Calu3 (cell line): ENCODE data around the gene KIF3B. TPM values are rescaled to one million over a fixed set of nuclear protein-coding genes. Genes with fewer than 3 reads are reported as not detected.

Source experiments
- BruUV-seq: library from RNA; stranded (reverse); fragments of 400-500 nt; replicated peaks from 2 replicates; lab custom pipeline; 2021; lab: Mats Ljungman, UMichigan
- CTCF ChIA-PET: fragments of 300-600 bp; sonication (Branson Sonifier 250); formaldehyde crosslinking; loops from one replicate; lab custom pipeline; 2022; ENCODE audit warnings: antibody characterized with exemption; lab: Charles Lee
- DNase-seq: peaks from one replicate; pipeline ENCODE4 v3.0.0; 2022
- H3K27ac Mint-ChIP-seq: one replicate; pipeline ENCODE4 v1.8.0; 2022; ENCODE audit warnings: mixed read lengths; ENCODE audit not compliant: unreplicated experiment
- H3K27me3 Mint-ChIP-seq: one replicate; pipeline ENCODE4 v1.8.0; 2022; ENCODE audit warnings: mixed read lengths; ENCODE audit not compliant: unreplicated experiment
- H3K36me3 Mint-ChIP-seq: one replicate; pipeline ENCODE4 v1.8.0; 2022; ENCODE audit warnings: mild to moderate bottlenecking, moderate library complexity, mixed read lengths; ENCODE audit not compliant: insufficient read depth, unreplicated experiment
- H3K4me1 Mint-ChIP-seq: one replicate; pipeline ENCODE4 v1.8.0; 2022; ENCODE audit warnings: mild to moderate bottlenecking, low read depth, mixed read lengths; ENCODE audit not compliant: unreplicated experiment
- H3K4me3 Mint-ChIP-seq: one replicate; pipeline ENCODE4 v1.8.0; 2022; ENCODE audit warnings: mild to moderate bottlenecking, low read depth, moderate library complexity, mixed read lengths; ENCODE audit not compliant: unreplicated experiment
- H3K9me3 Mint-ChIP-seq: one replicate; pipeline ENCODE4 v1.8.0; 2022; ENCODE audit warnings: low read depth, mixed read lengths; ENCODE audit not compliant: unreplicated experiment
- CTCF ChIP-seq: fragments of 200-600 bp; IDR thresholded peaks from one replicate; pipeline ENCODE4 v1.8.0; 2022; ENCODE audit warnings: antibody characterized with exemption; ENCODE audit not compliant: unreplicated experiment
- intact Hi-C: fragments of 100-400 bp; cut with micrococcal nuclease; formaldehyde crosslinking; loops from one replicate; pipeline ENCODE4 v1.10.0; 2022; ENCODE audit not compliant: unreplicated experiment
- total RNA-seq: library from RNA; stranded (reverse); gene quantifications from 2 replicates; pipeline ENCODE4 v1.2.3, GENCODE V29; 2022

KIF3B gene
- total RNA-seq, 1 experiment from 2014 or later: 51.2 TPM

GRCh38 chr20:32302507-32302872, 25.0 kb downstream of the KIF3B start:
- H3K36me3 Mint-ChIP-seq: peaks cover 5% of the 10 kb centered on the region

GRCh38 chr20:32304131-32304746, 26.8 kb downstream of the KIF3B start:
- CTCF ChIA-PET: interaction anchor here (0.6 kb wide), 1 partner anchor 469 kb away, joined by 3 read pairs; no protein-coding TSS in a partner anchor
- Mint-ChIP-seq H3K9me3 (no peaks in the 10 kb centered on the region), H3K27me3 (no peaks in the 10 kb centered on the region), H3K27ac (no peak overlapping the region), H3K4me3 (no peak overlapping the region), H3K36me3 (no peaks in the 10 kb centered on the region), H3K4me1 (peaks cover 16% of the 10 kb centered on the region)
- DNase-seq: no peak
- TF ChIP-seq CTCF: no peak
- BruUV-seq: no TSS peak
- intact Hi-C loops: no loop called here

More at GRCh38 chr20:32302507-32302872, 25.0 kb downstream of the KIF3B start:
- no peak for DNase-seq
- Mint-ChIP-seq H3K27me3 (no peaks in the 10 kb centered on the region), H3K4me1 (peaks cover 24% of the 10 kb centered on the region), H3K9me3 (no peaks in the 10 kb centered on the region), H3K27ac (no peak overlapping the region), H3K4me3 (no peak overlapping the region)
- intact Hi-C loops: no loop called here
- CTCF ChIA-PET: interaction anchor here (0.6 to 0.8 kb wide), 2 partner anchors 13 to 328 kb away, joined by 3 to 14 read pairs; no protein-coding TSS in a partner anchor
- no TSS peak for BruUV-seq
- TF ChIP-seq CTCF: no peak

GRCh38 chr20:32312718-32313424, 35.4 kb downstream of the KIF3B start:
- CTCF ChIA-PET: interaction anchor here (0.5 to 0.6 kb wide), 2 partner anchors 9 to 284 kb away, joined by 3 read pairs; no protein-coding TSS in a partner anchor
- no peaks in the 10 kb centered on the region for H3K9me3 Mint-ChIP-seq
- peaks cover 38% of the 10 kb centered on the region for H3K36me3 Mint-ChIP-seq
- no peak for TF ChIP-seq CTCF
- H3K27me3 Mint-ChIP-seq: no peaks in the 10 kb centered on the region
- H3K4me1 Mint-ChIP-seq: peaks cover 7% of the 10 kb centered on the region
- intact Hi-C loops: no loop called here
- BruUV-seq: no TSS peak
- H3K4me3 Mint-ChIP-seq: no peak overlapping the region
- no peak for DNase-seq
- H3K27ac Mint-ChIP-seq: no peak overlapping the region

- CTCF ChIA-PET: interaction anchor here (0.6 kb wide), 1 partner anchor 154 kb away, joined by 6 read pairs; no protein-coding TSS in a partner anchor
These were observed 37.3 kb downstream of the KIF3B start for GRCh38 chr20:32314768-32315167.

More at GRCh38 chr20:32314768-32315167, 37.3 kb downstream of the KIF3B start:
- Mint-ChIP-seq H3K27me3 (no peaks in the 10 kb centered on the region), H3K4me3 (no peak overlapping the region), H3K9me3 (no peaks in the 10 kb centered on the region), H3K27ac (no peak overlapping the region), H3K4me1 (peaks cover 7% of the 10 kb centered on the region), H3K36me3 (peaks cover 47% of the 10 kb centered on the region)
- DNase-seq: no peak
- TF ChIP-seq CTCF: no peak
- intact Hi-C loops: no loop called here
- BruUV-seq: no TSS peak
